Breast epithelium (tissue), 4 donors: ENCODE data around the gene CASK. TPM values are rescaled to one million over a fixed set of nuclear protein-coding genes. Genes with fewer than 3 reads are reported as not detected.

ENCODE experiments used
- DNase-seq, 2 donors: peaks; one replicate each; pipeline ENCODE4 v3.0.0-alpha.2; 2019; ENCODE audit warnings: low spot score in 2 of 2
- H3K27ac ChIP-seq, 2 donors: fragments of 200-600 bp; sonication (generic) in 1 of 2; one replicate each; pipeline ENCODE4 v1.5.1; 2016 to 2019; ENCODE audit warnings: mild to moderate bottlenecking in 1 of 2
- H3K27me3 ChIP-seq, 2 donors: fragments of 200-600 bp; sonication (generic) in 1 of 2; one replicate each; pipeline versions ENCODE4 v1.5.1 to v1.6.0; 2017 to 2019; ENCODE audit warnings: control low read depth in 1 of 2, mild to moderate bottlenecking in 1 of 2
- H3K36me3 ChIP-seq: fragments of 200-600 bp; one replicate; pipeline ENCODE4 v1.5.1; 2019
- H3K4me1 ChIP-seq, 2 donors: fragments of 200-600 bp; sonication (generic); one replicate each; pipeline ENCODE4 v1.5.1; 2016 to 2019; ENCODE audit warnings: control low read depth in 1 of 2
- H3K4me3 ChIP-seq, 3 donors: fragments of 200-600 bp; sonication (generic); 1 replicate in 2 of 3; 2 replicates in 1 of 3; pipeline ENCODE4 v1.5.1; 2016 to 2019; ENCODE audit warnings: mild to moderate bottlenecking in 3 of 3, moderate library complexity in 2 of 3
- H3K9me3 ChIP-seq, 2 donors: fragments of 200-600 bp; sonication (generic) in 1 of 2; one replicate each; pipeline ENCODE4 v1.5.1; 2016 to 2019; ENCODE audit warnings: control low read depth in 1 of 2
- CTCF ChIP-seq, 3 donors: fragments of 450-650 bp; IDR thresholded peaks; one replicate each; pipeline ENCODE4 v1.5.1; 2016 to 2017; ENCODE audit warnings: antibody characterized with exemption in 3 of 3, mild to moderate bottlenecking in 3 of 3, moderate library complexity in 3 of 3
- POLR2A ChIP-seq: fragments of 450-650 bp; IDR thresholded peaks from one replicate; pipeline ENCODE4 v1.6.1; 2016; ENCODE audit warnings: antibody characterized with exemption, mild to moderate bottlenecking, moderate library complexity
- POLR2AphosphoS5 ChIP-seq, 3 donors: sonication (generic); formaldehyde crosslinking; IDR thresholded peaks; one replicate each; pipeline ENCODE4 v1.6.1; 2017; ENCODE audit warnings: antibody characterized with exemption in 3 of 3
- intact Hi-C: fragments of 100-400 bp; cut with DNase I; formaldehyde crosslinking; loops from one replicate; pipeline ENCODE4 v1.15.1; 2023; ENCODE audit warnings: low total_unique reads
- total RNA-seq, 3 donors: library from RNA; depleted of rRNA; stranded (reverse); fragments of >200 nt; gene quantifications; one replicate each; pipeline ENCODE4 v1.1.0, GENCODE V29; 2016

CASK gene
- total RNA-seq, 3 donors from 2014 or later = 34.4 to 103 (median 52.4) TPM

GRCh38 chrX:41785685-41786084 lies 137.7 kb downstream of the CASK start:
- no peak for DNase-seq
- Histone ChIP-seq H3K36me3 (no peaks in the 10 kb centered on the region), H3K27me3 (peaks cover 0 to 16% of the 10 kb centered on the region in 2 donors), H3K4me1 (no peaks in the 10 kb centered on the region), H3K4me3 (no peak overlapping the region), H3K9me3 (no peaks in the 10 kb centered on the region), H3K27ac (no peak overlapping the region)
- TF ChIP-seq CTCF (IDR thresholded peaks at IDR 0.05) = no peak
- TF ChIP-seq POLR2AphosphoS5 (IDR thresholded peaks at IDR 0.05) = no peak
- TF ChIP-seq POLR2A = no peak
- intact Hi-C loops = no loop called here

- TF ChIP-seq CTCF (IDR thresholded peaks at IDR 0.05) = peak; percentile 35 to 56 (median 42)
- no peak for TF ChIP-seq POLR2A
- H3K9me3 ChIP-seq = no peaks in the 10 kb centered on the region
- peaks cover 0 to 7% of the 10 kb centered on the region in 2 donors for H3K27me3 ChIP-seq
- intact Hi-C loops = no loop called here
- H3K27ac ChIP-seq = no peak overlapping the region
- no peaks in the 10 kb centered on the region for H3K4me1 ChIP-seq
- no peaks in the 10 kb centered on the region for H3K36me3 ChIP-seq
- H3K4me3 ChIP-seq = no peak overlapping the region
- DNase-seq = no peak
Observed at GRCh38 chrX:41781500-41781899, 141.9 kb downstream of the CASK start.

- H3K27me3 ChIP-seq = no peaks in the 10 kb centered on the region
- H3K4me3 ChIP-seq = no peak overlapping the region
- no peak for DNase-seq
- no peak overlapping the region for H3K27ac ChIP-seq
- no peaks in the 10 kb centered on the region for H3K9me3 ChIP-seq
- no peaks in the 10 kb centered on the region for H3K36me3 ChIP-seq
- H3K4me1 ChIP-seq = no peaks in the 10 kb centered on the region
- no peak for TF ChIP-seq POLR2A
- no peak for TF ChIP-seq CTCF (IDR thresholded peaks at IDR 0.05)
- TF ChIP-seq POLR2AphosphoS5 (IDR thresholded peaks at IDR 0.05) = no peak
- intact Hi-C loops = no loop called here
Observed at GRCh38 chrX:41779941-41780340, 143.4 kb downstream of the CASK start.

- no peak for DNase-seq
- TF ChIP-seq POLR2AphosphoS5 (IDR thresholded peaks at IDR 0.05) (no peak), CTCF (IDR thresholded peaks at IDR 0.05) (no peak), POLR2A (no peak)
Observed at GRCh38 chrX:41779030-41779564, 144.3 kb downstream of the CASK start.

GRCh38 chrX:41761702-41762101 lies 161.7 kb downstream of the CASK start:
- intact Hi-C loops = no loop called here

More at GRCh38 chrX:41779030-41779564, 144.3 kb downstream of the CASK start:
- Histone ChIP-seq H3K27me3 (no peaks in the 10 kb centered on the region), H3K27ac (no peak overlapping the region), H3K36me3 (no peaks in the 10 kb centered on the region), H3K4me1 (no peaks in the 10 kb centered on the region), H3K9me3 (no peaks in the 10 kb centered on the region), H3K4me3 (no peak overlapping the region)
- intact Hi-C loops = no loop called here

More at GRCh38 chrX:41761702-41762101, 161.7 kb downstream of the CASK start:
- no peak for DNase-seq
- H3K36me3 ChIP-seq = no peaks in the 10 kb centered on the region
- H3K27me3 ChIP-seq = peaks cover 0 to 14% of the 10 kb centered on the region in 2 donors
- no peak overlapping the region for H3K4me3 ChIP-seq
- no peak for TF ChIP-seq CTCF (IDR thresholded peaks at IDR 0.05)
- TF ChIP-seq POLR2A = no peak
- no peak for TF ChIP-seq POLR2AphosphoS5 (IDR thresholded peaks at IDR 0.05)
- H3K27ac ChIP-seq = no peak overlapping the region
- H3K9me3 ChIP-seq = no peaks in the 10 kb centered on the region
- H3K4me1 ChIP-seq = no peaks in the 10 kb centered on the region
